ENCODE data around the gene ZER1.

DNA sequence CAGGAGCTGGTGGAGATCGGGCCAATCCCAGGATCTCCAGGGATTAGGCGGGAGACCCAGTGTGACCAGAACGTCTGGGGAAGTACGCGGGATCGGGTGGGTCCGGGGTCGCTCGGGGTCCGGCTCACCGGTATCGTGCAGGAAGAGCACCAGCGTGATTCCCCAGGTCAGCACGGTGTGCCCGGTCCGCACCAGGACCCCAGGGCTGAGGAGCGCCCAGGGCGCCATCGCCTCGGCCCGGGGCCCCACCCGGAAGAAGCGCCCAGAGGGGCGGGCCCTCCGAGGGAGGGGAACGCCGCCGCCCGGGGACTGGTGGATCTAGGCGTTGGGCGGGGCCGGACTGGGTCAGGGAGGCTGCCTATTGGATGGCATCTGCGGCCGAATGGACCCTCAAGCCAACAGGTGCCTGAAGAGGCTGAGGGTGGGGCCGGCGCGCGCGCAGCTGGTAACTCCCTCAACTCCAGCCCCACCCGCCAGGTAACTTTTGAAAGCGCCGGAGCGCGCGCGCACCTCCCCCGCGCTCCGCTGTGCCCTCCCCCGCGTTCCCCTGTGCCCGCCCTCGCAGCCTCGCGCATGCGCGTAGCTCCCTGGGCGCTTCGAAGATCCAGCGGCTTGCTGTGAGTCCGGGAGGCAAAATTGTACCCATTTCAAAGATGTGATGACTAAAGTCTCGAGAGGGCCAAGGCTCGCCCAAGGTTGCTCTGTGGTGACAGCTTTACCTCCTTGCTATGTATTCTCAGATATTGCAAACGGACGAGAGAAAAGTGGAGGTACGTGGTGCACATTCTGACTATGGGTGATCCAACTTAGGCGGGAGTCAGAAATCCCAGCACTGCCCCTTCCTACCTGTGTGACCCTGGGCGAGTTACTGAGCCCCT lies 47.6 kb downstream of the ZER1 start, which contains the start of gene ZDHHC12:
- TF ChIP-seq ARNTL (CRISPR knock-in tag; IDR thresholded peaks at IDR 0.05; ENCODE audit: borderline replicate concordance, low read depth) = no peak
- TF ChIP-seq, protein P1, sequence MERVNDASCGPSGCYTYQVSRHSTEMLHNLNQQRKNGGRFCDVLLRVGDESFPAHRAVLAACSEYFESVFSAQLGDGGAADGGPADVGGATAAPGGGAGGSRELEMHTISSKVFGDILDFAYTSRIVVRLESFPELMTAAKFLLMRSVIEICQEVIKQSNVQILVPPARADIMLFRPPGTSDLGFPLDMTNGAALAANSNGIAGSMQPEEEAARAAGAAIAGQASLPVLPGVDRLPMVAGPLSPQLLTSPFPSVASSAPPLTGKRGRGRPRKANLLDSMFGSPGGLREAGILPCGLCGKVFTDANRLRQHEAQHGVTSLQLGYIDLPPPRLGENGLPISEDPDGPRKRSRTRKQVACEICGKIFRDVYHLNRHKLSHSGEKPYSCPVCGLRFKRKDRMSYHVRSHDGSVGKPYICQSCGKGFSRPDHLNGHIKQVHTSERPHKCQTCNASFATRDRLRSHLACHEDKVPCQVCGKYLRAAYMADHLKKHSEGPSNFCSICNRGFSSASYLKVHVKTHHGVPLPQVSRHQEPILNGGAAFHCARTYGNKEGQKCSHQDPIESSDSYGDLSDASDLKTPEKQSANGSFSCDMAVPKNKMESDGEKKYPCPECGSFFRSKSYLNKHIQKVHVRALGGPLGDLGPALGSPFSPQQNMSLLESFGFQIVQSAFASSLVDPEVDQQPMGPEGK (CRISPR knock-in tag; IDR thresholded peaks at IDR 0.05; ENCODE audit: borderline replicate concordance) = 0 out of 2 replicates have a peak, but pooled peaks have one; percentile 38
- TF ChIP-seq, protein P2, sequence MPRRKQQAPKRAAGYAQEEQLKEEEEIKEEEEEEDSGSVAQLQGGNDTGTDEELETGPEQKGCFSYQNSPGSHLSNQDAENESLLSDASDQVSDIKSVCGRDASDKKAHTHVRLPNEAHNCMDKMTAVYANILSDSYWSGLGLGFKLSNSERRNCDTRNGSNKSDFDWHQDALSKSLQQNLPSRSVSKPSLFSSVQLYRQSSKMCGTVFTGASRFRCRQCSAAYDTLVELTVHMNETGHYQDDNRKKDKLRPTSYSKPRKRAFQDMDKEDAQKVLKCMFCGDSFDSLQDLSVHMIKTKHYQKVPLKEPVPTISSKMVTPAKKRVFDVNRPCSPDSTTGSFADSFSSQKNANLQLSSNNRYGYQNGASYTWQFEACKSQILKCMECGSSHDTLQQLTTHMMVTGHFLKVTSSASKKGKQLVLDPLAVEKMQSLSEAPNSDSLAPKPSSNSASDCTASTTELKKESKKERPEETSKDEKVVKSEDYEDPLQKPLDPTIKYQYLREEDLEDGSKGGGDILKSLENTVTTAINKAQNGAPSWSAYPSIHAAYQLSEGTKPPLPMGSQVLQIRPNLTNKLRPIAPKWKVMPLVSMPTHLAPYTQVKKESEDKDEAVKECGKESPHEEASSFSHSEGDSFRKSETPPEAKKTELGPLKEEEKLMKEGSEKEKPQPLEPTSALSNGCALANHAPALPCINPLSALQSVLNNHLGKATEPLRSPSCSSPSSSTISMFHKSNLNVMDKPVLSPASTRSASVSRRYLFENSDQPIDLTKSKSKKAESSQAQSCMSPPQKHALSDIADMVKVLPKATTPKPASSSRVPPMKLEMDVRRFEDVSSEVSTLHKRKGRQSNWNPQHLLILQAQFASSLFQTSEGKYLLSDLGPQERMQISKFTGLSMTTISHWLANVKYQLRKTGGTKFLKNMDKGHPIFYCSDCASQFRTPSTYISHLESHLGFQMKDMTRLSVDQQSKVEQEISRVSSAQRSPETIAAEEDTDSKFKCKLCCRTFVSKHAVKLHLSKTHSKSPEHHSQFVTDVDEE (CRISPR knock-in tag; IDR thresholded peaks at IDR 0.05) = no peak
- no peak for TF ChIP-seq BACH2 (CRISPR knock-in tag; IDR thresholded peaks at IDR 0.05; ENCODE audit: borderline replicate concordance)
- TF ChIP-seq ISL1 (CRISPR knock-in tag; IDR thresholded peaks at IDR 0.05) = no peak
- TF ChIP-seq, protein P3, sequence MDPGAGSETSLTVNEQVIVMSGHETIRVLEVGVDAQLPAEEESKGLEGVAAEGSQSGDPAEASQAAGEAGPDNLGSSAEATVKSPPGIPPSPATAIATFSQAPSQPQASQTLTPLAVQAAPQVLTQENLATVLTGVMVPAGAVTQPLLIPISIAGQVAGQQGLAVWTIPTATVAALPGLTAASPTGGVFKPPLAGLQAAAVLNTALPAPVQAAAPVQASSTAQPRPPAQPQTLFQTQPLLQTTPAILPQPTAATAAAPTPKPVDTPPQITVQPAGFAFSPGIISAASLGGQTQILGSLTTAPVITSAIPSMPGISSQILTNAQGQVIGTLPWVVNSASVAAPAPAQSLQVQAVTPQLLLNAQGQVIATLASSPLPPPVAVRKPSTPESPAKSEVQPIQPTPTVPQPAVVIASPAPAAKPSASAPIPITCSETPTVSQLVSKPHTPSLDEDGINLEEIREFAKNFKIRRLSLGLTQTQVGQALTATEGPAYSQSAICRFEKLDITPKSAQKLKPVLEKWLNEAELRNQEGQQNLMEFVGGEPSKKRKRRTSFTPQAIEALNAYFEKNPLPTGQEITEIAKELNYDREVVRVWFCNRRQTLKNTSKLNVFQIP (CRISPR knock-in tag; IDR thresholded peaks at IDR 0.05; ENCODE audit: borderline replicate concordance, low read depth) = no peak
- no peak for TF ChIP-seq ZFP30 (CRISPR knock-in tag; IDR thresholded peaks at IDR 0.05)
- TF ChIP-seq OSR1 (CRISPR knock-in tag; IDR thresholded peaks at IDR 0.05) = no peak
